HL-60/S4 treated with retinoic acid at 250 ng/mL for 4 days and 3 days (cell line): ENCODE measurements around the gene SPCS2.
"Not testable (repeated sequence)": the region's sequence is repeated elsewhere in the genome, so short reads cannot be mapped to it uniquely, and the experiment has no call there.

Experiments used
- in situ Hi-C: fragments of 300-500 bp; cut with MboI; formaldehyde crosslinking; loops from 2 replicates; pipeline ENCODE4 v1.7.0; 2022; ENCODE audit warnings: low sequenced_read_pairs

Gene SPCS2

GRCh38 chr11:74948546-74948897 lies 544 bp upstream of the SPCS2 start:
- in situ Hi-C loops = no loop called here

GRCh38 chr11:74949753-74950137 lies 679 bp downstream of the SPCS2 start:
- in situ Hi-C loops = no loop called here

GRCh38 chr11:74950374-74950969 lies 1.4 kb downstream of the SPCS2 start:
- in situ Hi-C loops = no loop called here

GRCh38 chr11:74951226-74951625 lies 2.2 kb downstream of the SPCS2 start:
- in situ Hi-C loops = no loop called here

- in situ Hi-C loops = no loop called here
These were observed 3.7 kb downstream of the SPCS2 start for GRCh38 chr11:74952752-74953151.

- in situ Hi-C loops = no loop called here
These were observed 4.4 kb downstream of the SPCS2 start for GRCh38 chr11:74953451-74953850.

- in situ Hi-C loops = no loop called here
These were observed 5.1 kb downstream of the SPCS2 start for GRCh38 chr11:74954199-74954598.

- in situ Hi-C loops = no loop called here
These were observed 7.4 kb downstream of the SPCS2 start for GRCh38 chr11:74956397-74957015.

GRCh38 chr11:74957937-74958629 lies 9.0 kb downstream of the SPCS2 start:
- in situ Hi-C loops = no loop called here

- in situ Hi-C loops = not testable (repeated sequence)
These were observed 11.1 kb downstream of the SPCS2 start for GRCh38 chr11:74960128-74960527.

- in situ Hi-C loops = no loop called here
These were observed 17.6 kb downstream of the SPCS2 start for GRCh38 chr11:74966651-74967050.

GRCh38 chr11:74970852-74971395 lies 21.9 kb downstream of the SPCS2 start:
- in situ Hi-C loops = no loop called here

GRCh38 chr11:74971424-74971823 lies 22.4 kb downstream of the SPCS2 start:
- in situ Hi-C loops = no loop called here

GRCh38 chr11:74978041-74978440 lies 29.0 kb downstream of the SPCS2 start:
- in situ Hi-C loops = no loop called here

- in situ Hi-C loops = no loop called here
These were observed 31.6 kb downstream of the SPCS2 start for GRCh38 chr11:74980634-74981033.

- in situ Hi-C loops = no loop called here
These were observed 32.8 kb downstream of the SPCS2 start for GRCh38 chr11:74981888-74982287.

GRCh38 chr11:74984070-74984469 lies 35.0 kb downstream of the SPCS2 start:
- in situ Hi-C loops = no loop called here

GRCh38 chr11:74984730-74985129 lies 35.7 kb downstream of the SPCS2 start:
- in situ Hi-C loops = no loop called here

GRCh38 chr11:74988541-74989259 lies 39.6 kb downstream of the SPCS2 start, which contains the start of gene NEU3:
Gene NEU3 (plus strand): TSS chr11:74988933. CDS start chr11:74989061, 128 bp downstream.
- in situ Hi-C loops = no loop called here

GRCh38 chr11:74989260-74989638 lies 40.2 kb downstream of the SPCS2 start:
- in situ Hi-C loops = no loop called here

GRCh38 chr11:74990150-74990549 lies 41.1 kb downstream of the SPCS2 start:
- in situ Hi-C loops = not testable (repeated sequence)
